Body of pancreas (tissue), 4 donors: ENCODE data around the gene GPD1L. TPM values are rescaled to one million over a fixed set of nuclear protein-coding genes. Genes with fewer than 3 reads are reported as not detected.

Experiments
- ATAC-seq: fragments of 150-250 bp; one replicate; pipeline ENCODE4 v1.9.1; 2016
- DNase-seq, 4 donors: peaks; one replicate each; pipeline ENCODE4 v3.0.0-alpha.2; 2019
- H3K27ac ChIP-seq, 4 donors: fragments of 200-600 bp; sonication (generic); 1 replicate in 3 of 4; 2 replicates in 1 of 4; pipeline versions ENCODE4 v1.5.1 to v1.6.1; 2016 to 2019; ENCODE audit warnings: mild to moderate bottlenecking in 1 of 4, mixed read lengths in 1 of 4, moderate library complexity in 1 of 4
- H3K27me3 ChIP-seq, 2 donors: fragments of 200-600 bp; sonication (generic); one replicate each; pipeline ENCODE4 v1.6.0; 2016; ENCODE audit warnings: mild to moderate bottlenecking in 1 of 2
- H3K36me3 ChIP-seq, 2 donors: fragments of 200-600 bp; sonication (generic); replicated peaks in 1 of 2; 2 replicates each; pipeline ENCODE4 v1.5.1; 2016; ENCODE audit warnings: low read depth in 2 of 2; ENCODE audit not compliant: insufficient read depth in 1 of 2
- H3K4me1 ChIP-seq: fragments of 200-600 bp; sonication (generic); one replicate; pipeline ENCODE4 v1.6.0; 2016
- H3K4me3 ChIP-seq, 2 donors: fragments of 200-600 bp; sonication (generic); 1 replicate in 1 of 2; 2 replicates in 1 of 2; pipeline ENCODE4 v1.5.1; 2016 to 2019
- H3K9me3 ChIP-seq, 3 donors: fragments of 200-600 bp; sonication (generic); 1 replicate in 2 of 3; 2 replicates in 1 of 3; pipeline ENCODE4 v1.5.1; 2016
- CTCF ChIP-seq, 7 experiments: fragments of 450-650 bp in 4 of 7; fragments of 200-600 bp in 3 of 7; sonication (generic) in 3 of 7; IDR thresholded peaks; one replicate each; pipeline ENCODE4 v1.5.1; 2016 to 2019; ENCODE audit warnings: antibody characterized with exemption in 7 of 7
- POLR2A ChIP-seq, 3 donors: fragments of 450-650 bp; IDR thresholded peaks; one replicate each; pipeline ENCODE4 v1.6.1; 2016; ENCODE audit warnings: antibody characterized with exemption in 3 of 3, mild to moderate bottlenecking in 2 of 3
- WGBS, 2 donors: methylation state at CpG; one replicate each; pipeline ENCODE4 v1.1.5; 2017; 5-methylcytosine and 5-hydroxymethylcytosine counted together
- intact Hi-C: fragments of 100-400 bp; cut with DNase I; formaldehyde crosslinking; loops from one replicate; pipeline ENCODE4 v1.15.1; 2023
- total RNA-seq, 2 donors: library from RNA; depleted of rRNA; stranded (reverse); fragments of >200 nt; gene quantifications; one replicate each; pipeline ENCODE4 v1.1.0, GENCODE V29; 2016

Gene GPD1L
- total RNA-seq, 2 donors from 2014 or later: 23.6 to 97.6 TPM

- Histone ChIP-seq H3K4me3 (no peak overlapping the region), H3K27me3 (no peaks in the 10 kb centered on the region), H3K9me3 (no peaks in the 10 kb centered on the region), H3K4me1 (no peaks in the 10 kb centered on the region), H3K27ac (no peak overlapping the region), H3K36me3 (peaks cover 0 to 1% of the 10 kb centered on the region in 2 donors)
- no peak for TF ChIP-seq POLR2A (IDR thresholded peaks at IDR 0.05)
- TF ChIP-seq CTCF (IDR thresholded peaks at IDR 0.05): no peak
- DNase-seq (no peak), ATAC-seq (no peak)
- 64 to 81% methylated on average over 5 of the region's 5 CpGs for WGBS, 2 donors
- intact Hi-C loops: no loop called here
Observed at GRCh38 chr3:32140943-32141342, 34.5 kb downstream of the GPD1L start.

DNA sequence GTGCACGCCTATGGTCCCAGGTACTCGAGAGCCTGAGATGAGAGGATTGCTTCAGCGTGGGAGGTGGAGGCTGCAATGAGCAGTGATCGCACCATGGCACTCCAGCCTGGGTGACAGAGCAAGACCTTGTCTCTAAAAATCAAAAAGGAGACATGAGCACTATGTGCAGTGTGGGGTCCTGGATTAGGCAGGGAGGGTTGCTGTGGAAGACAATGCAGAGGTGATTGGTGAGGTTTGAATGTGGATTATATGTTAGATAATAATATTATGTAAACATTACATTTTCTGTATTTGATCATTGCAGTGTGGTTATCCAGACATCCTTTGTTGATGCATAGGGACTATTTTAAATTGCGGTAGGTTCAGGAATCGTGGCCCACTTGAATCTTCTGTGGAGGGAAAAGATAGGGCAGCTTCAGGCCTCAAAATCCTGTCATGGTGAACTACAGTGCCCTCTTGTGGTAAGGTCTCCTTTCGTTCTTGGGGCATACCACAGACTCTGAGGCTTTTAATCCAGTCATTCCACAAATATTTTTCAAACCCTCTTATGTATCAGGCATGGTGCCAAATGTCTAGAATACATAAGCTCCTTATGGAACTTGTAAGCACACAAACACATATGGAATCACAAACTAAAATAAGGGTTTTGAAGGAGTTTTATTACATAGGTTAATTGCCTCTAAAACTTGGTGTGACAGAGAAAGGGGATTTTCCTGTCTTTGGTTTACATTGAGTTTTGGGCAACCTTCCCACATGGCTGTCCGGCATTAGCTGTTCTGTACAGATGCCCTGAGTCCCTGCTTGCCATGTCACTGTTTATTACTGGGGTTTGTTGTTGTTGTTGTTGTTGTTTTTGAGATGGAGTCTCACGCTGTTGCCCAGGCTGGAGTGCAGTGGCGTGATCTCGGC is 37.7 kb downstream of the GPD1L start:
- TF ChIP-seq POLR2A (IDR thresholded peaks at IDR 0.05): no peak
- peak; percentile 58 to 85 (median 80) for TF ChIP-seq CTCF (IDR thresholded peaks at IDR 0.05)
- H3K4me1 ChIP-seq: no peaks in the 10 kb centered on the region
- 65 to 67% methylated on average over 11 of the region's 11 CpGs for WGBS, 2 donors
- H3K27ac ChIP-seq: no peak overlapping the region
- peaks cover 0 to 8% of the 10 kb centered on the region in 2 donors for H3K36me3 ChIP-seq
- DNase-seq (peak; percentile 54 to 72 (median 58)), ATAC-seq (peak; percentile 56)
- H3K9me3 ChIP-seq: no peaks in the 10 kb centered on the region
- H3K27me3 ChIP-seq: no peaks in the 10 kb centered on the region
- no peak overlapping the region for H3K4me3 ChIP-seq
- intact Hi-C loops: no loop called here

DNA sequence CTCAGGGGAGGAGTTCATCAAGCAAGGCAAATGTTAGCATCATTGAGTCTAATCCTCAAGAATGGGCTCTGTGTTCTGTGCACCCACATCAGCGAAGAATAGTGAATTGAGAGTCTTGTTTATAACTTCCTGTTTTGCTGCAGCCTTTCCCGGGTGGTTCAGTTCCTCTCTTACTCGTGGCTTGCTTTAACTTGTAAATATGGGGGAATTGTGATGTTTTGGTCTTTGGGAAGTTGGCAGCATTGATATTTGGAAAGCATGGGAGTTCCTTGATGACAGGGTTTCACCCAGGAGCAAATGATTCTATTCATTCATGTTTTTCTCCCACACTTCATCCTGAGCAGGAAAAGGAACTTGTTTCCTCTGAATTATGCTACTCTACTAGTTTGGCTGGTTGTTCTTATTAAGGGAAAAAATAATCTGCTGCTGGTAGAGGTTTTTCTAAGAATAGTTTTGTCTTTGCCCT is 40.4 kb downstream of the GPD1L start:
- H3K9me3 ChIP-seq: no peaks in the 10 kb centered on the region
- H3K27ac ChIP-seq: no peak overlapping the region
- TF ChIP-seq POLR2A (IDR thresholded peaks at IDR 0.05): no peak
- no peaks in the 10 kb centered on the region for H3K4me1 ChIP-seq
- ATAC-seq (no peak), DNase-seq (no peak)
- WGBS, 2 donors: 39 to 54% methylated on average over 3 of the region's 3 CpGs
- H3K4me3 ChIP-seq: no peak overlapping the region
- intact Hi-C loops: no loop called here
- H3K27me3 ChIP-seq: no peaks in the 10 kb centered on the region
- H3K36me3 ChIP-seq: peaks cover 0 to 10% of the 10 kb centered on the region in 2 donors

DNA sequence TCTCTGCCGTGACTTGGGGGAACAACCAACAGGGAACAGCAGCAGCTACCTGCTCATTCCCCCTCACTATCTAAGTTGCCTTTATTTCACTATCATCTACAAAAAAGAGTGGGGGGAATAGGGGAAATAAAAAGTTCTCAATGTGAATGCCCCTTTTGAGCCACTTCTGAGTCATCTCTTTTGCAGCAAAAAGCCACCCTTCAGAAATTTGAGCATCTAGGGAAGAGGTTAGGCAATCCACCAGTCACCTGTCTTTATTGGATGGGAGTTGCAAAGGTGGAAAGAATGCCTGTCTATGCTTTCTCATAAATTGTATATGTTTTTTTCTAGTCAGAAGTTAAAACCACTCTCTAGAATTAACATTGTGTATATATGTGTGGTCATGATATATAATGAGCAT is 41.1 kb downstream of the GPD1L start:
- intact Hi-C loops: no loop called here
- H3K27me3 ChIP-seq: no peaks in the 10 kb centered on the region
- no peak overlapping the region for H3K27ac ChIP-seq
- H3K9me3 ChIP-seq: no peaks in the 10 kb centered on the region
- no peaks in the 10 kb centered on the region for H3K4me1 ChIP-seq
- H3K36me3 ChIP-seq: peaks cover 0 to 10% of the 10 kb centered on the region in 2 donors
- ATAC-seq: no peak
- no peak for DNase-seq
- no peak for TF ChIP-seq POLR2A (IDR thresholded peaks at IDR 0.05)
- no peak for TF ChIP-seq CTCF (IDR thresholded peaks at IDR 0.05)
- whole genome bisulfite sequencing, 2 donors: 83 to 91% methylated on average over 1 of the region's 1 CpG
- no peak overlapping the region for H3K4me3 ChIP-seq

GRCh38 chr3:32147933-32148332 is 41.5 kb downstream of the GPD1L start:
- TF ChIP-seq POLR2A (IDR thresholded peaks at IDR 0.05) (no peak), CTCF (IDR thresholded peaks at IDR 0.05) (no peak)
- no peak overlapping the region for H3K27ac ChIP-seq
- no peak overlapping the region for H3K4me3 ChIP-seq
- no peak for DNase-seq
- no peaks in the 10 kb centered on the region for H3K27me3 ChIP-seq
- WGBS, 2 donors: 87 to 88% methylated on average over 3 of the region's 3 CpGs
- H3K4me1 ChIP-seq: no peaks in the 10 kb centered on the region
- H3K36me3 ChIP-seq: peaks cover 0 to 10% of the 10 kb centered on the region in 2 donors
- no peak for ATAC-seq
- no peaks in the 10 kb centered on the region for H3K9me3 ChIP-seq
- intact Hi-C loops: no loop called here
